ENCODE measurements around the gene TMEM106C. TPM values are rescaled to one million over a fixed set of nuclear protein-coding genes. Genes with fewer than 3 reads are reported as not detected.

Gene TMEM106C
- total and polyA plus RNA-seq, 9 of the 15 experiments (the other 6 are each of a cell fraction or from before 2014, with no cell fraction given): 37.6 to 183 (median 57.2) TPM

GRCh38 chr12:47942614-47943225 lies 20.7 kb upstream of the TMEM106C start:
- Histone ChIP-seq H3K27me3 (ENCODE audit: control insufficient read depth in 2 of 2, insufficient read depth in 2 of 2, low read length in 2 of 2) (peaks cover 28 to 58% of the 10 kb centered on the region in 2 experiments; a peak in 4 of 5 replicates), H3K4me2 (ENCODE audit: insufficient read depth, low read length) (no peak overlapping the region), H3K9me3 (replicated peaks; ENCODE audit: control insufficient read depth, insufficient read depth, low read depth, low read length) (no peaks in the 10 kb centered on the region), H4K20me1 (replicated peaks; ENCODE audit: control insufficient read depth, insufficient read depth, low read length) (no peaks in the 10 kb centered on the region), H3K9ac (ENCODE audit: insufficient read depth in 1 of 2, low read depth in 2 of 2, low read length in 2 of 2) (0 out of 4 replicates have a peak overlapping the region, but pooled peaks of 1 of the 2 experiments have one; percentile 17), H3K79me2 (ENCODE audit: control insufficient read depth, insufficient read depth, low read length) (no peaks in the 10 kb centered on the region), H3K27ac (ENCODE audit: extremely low read depth, low read depth, low read length) (no peak overlapping the region), H3K36me3 (ENCODE audit: control insufficient read depth, insufficient read depth, low read length) (no peaks in the 10 kb centered on the region), H3K4me1 (replicated peaks in 1 of 2; ENCODE audit: control insufficient read depth in 2 of 2, insufficient read depth in 2 of 2, low read length in 2 of 2) (peaks cover 0 to 27% of the 10 kb centered on the region in 2 experiments; a peak in 3 of 5 replicates), H3K9me1 (ENCODE audit: control insufficient read depth, insufficient read depth, low read length) (no peaks in the 10 kb centered on the region), H3K4me3 (no peak overlapping the region), H2AFZ (ENCODE audit: low read depth, low read length) (no peak overlapping the region)
- 14% methylated on average over 22 of the region's 31 CpGs for WGBS (ENCODE audit: insufficient coverage, low coverage, missing lambda C conversion rate)
- ChIA-PET POLR2A (interaction anchor here (0.5 to 0.6 kb wide), 2 partner anchors 20 to 256 kb away, joined by 3 read pairs; no protein-coding TSS in a partner anchor), CTCF (ENCODE audit: low intra/inter-chr PET ratio) (interaction anchor here (0.7 to 1.5 kb wide), 2 partner anchors 222 to 512 kb away, joined by 3 to 4 read pairs; no protein-coding TSS in a partner anchor)
- BruUV-seq (replicated peaks): no TSS peak
- ATAC-seq: no peak
- DNase-seq (ENCODE audit: extremely low read depth in 1 of 4, low spot score in 3 of 4): no peak
- intact Hi-C loops (cut with micrococcal nuclease) (no loop called here), in situ Hi-C loops (cut with MboI) (no loop called here)
- no peak for FAIRE-seq
- TF ChIP-seq KAT8 (IDR thresholded peaks at IDR 0.05; ENCODE audit: low read depth) (no peak), TFAP4 (CRISPR knock-in tag; IDR thresholded peaks at IDR 0.05; ENCODE audit: borderline replicate concordance) (no peak), MYC (IDR thresholded peaks at IDR 0.05; ENCODE audit: low read depth, low read length) (no peak), MYC (CRISPR knock-in tag; IDR thresholded peaks at IDR 0.05; ENCODE audit: borderline replicate concordance, low read depth) (no peak), CTCF (IDR thresholded peaks at IDR 0.05 in 2 of 3, conservative IDR thresholded peaks at IDR 0.05 in 1 of 3; ENCODE audit: insufficient read depth in 2 of 3, low read depth in 1 of 3, low read length in 3 of 3) (0 out of 6 replicates have a peak, but pooled peaks of 1 of the 3 experiments have one; percentile 4), CHD4 (IDR thresholded peaks at IDR 0.05; ENCODE audit: insufficient read depth, insufficient replicate concordance, low read depth, low read length, poor library complexity, severe bottlenecking) (no peak), ZNF121 (CRISPR knock-in tag; conservative IDR thresholded peaks at IDR 0.05) (no peak), THRA (IDR thresholded peaks at IDR 0.05) (no peak), GTF3C2 (IDR thresholded peaks at IDR 0.05; ENCODE audit: borderline replicate concordance, extremely low read depth, insufficient read length) (no peak), ZEB2 (IDR thresholded peaks at IDR 0.05) (0 out of 2 replicates have a peak, but pooled peaks have one; percentile 61)
